OCI-LY7 (cell line): Measurements from ENCODE around the gene TOM1L2.

ENCODE experiments used
- EZH2phosphoT487 ChIP-seq: fragments of 200-600 bp; sonication (generic); IDR thresholded peaks from 2 replicates; pipeline ENCODE4 v1.6.1; 2018; ENCODE audit warnings: low read depth, borderline replicate concordance, mild to moderate bottlenecking, mixed run types, antibody characterized with exemption, low read length, moderate library complexity, mixed read lengths
- TF ChIP-seq, protein P1 (sequence below): fragments of 200-600 bp; sonication (generic); conservative IDR thresholded peaks from 2 replicates; pipeline ENCODE4 v1.5.1; 2014; ENCODE audit warnings: mild to moderate bottlenecking, antibody characterized with exemption, low read length, moderate library complexity, mixed read lengths

DNA sequence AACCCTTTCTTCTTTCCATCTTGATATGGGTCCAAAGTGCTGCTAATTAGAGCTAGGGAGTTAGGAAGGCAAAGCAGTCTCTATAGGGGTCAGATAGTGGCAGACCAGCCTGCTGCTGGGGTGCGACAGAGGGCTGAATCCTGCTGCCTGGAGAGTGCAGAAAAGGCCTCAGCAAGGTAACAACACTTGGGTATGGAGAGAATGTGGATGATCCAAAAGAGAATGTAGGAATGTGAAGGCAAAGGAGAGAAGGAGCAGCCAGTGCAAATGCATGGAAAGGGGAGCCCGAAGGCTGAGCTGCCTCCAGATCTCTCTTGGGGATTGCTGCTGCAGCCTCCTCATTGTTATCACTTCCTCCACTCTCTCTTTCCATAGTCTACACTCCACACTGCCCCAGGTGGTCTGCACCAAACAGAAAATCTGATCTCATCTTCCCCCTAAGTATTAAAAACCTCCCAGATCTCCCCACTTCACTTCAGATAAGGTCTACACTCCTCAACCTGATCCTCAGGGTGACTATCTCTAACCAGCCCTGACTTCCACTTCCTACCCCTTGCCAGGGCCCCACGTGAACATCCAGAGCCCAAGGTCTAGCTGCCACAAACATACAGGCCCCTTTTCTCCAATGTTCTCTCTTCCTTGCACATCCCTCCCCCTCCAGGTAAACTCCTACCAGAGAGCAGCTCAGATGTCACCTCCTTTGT lies 28.8 kb downstream of the TOM1L2 start:
- TF ChIP-seq, protein P1, sequence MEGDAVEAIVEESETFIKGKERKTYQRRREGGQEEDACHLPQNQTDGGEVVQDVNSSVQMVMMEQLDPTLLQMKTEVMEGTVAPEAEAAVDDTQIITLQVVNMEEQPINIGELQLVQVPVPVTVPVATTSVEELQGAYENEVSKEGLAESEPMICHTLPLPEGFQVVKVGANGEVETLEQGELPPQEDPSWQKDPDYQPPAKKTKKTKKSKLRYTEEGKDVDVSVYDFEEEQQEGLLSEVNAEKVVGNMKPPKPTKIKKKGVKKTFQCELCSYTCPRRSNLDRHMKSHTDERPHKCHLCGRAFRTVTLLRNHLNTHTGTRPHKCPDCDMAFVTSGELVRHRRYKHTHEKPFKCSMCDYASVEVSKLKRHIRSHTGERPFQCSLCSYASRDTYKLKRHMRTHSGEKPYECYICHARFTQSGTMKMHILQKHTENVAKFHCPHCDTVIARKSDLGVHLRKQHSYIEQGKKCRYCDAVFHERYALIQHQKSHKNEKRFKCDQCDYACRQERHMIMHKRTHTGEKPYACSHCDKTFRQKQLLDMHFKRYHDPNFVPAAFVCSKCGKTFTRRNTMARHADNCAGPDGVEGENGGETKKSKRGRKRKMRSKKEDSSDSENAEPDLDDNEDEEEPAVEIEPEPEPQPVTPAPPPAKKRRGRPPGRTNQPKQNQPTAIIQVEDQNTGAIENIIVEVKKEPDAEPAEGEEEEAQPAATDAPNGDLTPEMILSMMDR: no peak
- no peak for TF ChIP-seq EZH2phosphoT487
